CD4-positive, alpha-beta T cell treated with Interleukin-21 for 1 hour (primary cell): ENCODE data around the gene MRTFA.
"Not testable (repeated sequence)": the region's sequence is repeated elsewhere in the genome, so short reads cannot be mapped to it uniquely, and the experiment has no call there.

ENCODE experiments used
- DNase-seq: peaks from one replicate; pipeline ENCODE4 v3.0.0-alpha.2; 2020

The MRTFA gene

DNA sequence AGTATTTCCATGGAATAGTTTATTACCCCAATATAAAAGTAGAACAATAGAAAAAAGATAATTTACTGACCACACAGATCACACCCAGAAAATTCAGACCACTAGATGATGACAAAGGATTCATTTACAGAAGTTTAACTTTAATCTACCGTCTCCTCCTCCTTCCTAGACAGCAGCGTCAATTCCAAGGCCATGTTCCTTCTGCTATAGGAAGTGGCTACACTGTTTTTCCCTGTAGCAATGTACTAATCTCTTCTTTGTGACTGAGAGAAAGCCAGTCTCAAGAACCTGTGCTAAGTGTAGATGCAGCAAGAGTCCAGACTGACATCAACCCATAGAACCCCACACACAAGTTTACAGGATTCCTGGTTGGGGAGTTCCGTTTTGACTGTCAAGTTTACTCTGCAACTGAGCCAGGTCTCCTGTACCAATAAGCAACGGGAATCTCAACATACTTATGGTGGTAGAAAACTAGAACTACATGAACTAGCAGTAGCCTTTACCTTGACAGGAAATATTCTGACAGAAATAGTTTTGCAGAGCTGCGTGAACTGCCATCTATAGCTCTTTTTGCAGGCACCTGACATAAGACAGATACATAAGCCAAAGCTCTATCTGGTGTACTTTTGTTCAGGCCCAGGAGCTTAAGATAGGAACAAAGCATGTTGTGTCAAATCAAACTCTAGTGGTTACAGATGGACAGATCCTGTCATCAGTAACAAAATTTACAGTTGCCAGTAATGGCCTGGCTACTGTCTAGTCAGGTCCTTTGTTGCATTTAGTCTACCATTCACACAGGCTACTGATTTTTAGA lies 42.9 kb downstream of the MRTFA start:
- no peak for DNase-seq

DNA sequence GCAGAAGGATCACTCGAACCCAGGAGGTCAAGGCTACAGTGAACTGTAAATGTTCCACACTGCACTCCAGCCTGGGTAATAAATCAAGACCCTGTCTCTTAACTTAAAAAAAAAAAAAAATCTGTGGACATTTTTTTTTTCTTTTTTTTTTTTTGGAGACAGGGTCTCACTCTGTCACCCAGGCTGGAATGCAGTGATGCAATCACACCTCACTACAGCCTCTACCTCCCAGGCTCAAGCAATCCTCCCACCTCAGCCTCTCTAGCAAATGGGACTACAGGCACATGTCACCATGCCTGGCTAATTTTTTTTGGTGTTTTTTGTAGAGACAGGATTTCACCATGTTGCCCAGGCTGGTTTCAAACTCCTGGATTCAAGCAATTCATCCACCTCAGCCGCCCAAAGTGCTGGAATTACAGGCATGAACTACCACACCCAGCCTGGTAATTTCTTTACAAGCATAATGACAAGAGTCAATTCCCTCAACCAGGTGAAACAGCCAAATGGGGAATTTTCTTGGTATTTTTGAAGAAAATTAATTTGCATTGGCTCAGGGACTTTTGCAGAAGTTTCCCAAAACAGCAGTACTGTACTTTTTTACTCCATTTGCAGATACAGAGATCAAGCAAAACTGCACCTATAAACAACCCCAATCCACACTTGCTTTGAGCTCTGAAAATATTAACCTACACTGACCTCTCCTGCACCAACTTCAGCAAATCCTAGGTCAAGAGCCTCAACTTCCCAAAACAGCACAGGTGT lies 44.0 kb downstream of the MRTFA start:
- no peak for DNase-seq

DNA sequence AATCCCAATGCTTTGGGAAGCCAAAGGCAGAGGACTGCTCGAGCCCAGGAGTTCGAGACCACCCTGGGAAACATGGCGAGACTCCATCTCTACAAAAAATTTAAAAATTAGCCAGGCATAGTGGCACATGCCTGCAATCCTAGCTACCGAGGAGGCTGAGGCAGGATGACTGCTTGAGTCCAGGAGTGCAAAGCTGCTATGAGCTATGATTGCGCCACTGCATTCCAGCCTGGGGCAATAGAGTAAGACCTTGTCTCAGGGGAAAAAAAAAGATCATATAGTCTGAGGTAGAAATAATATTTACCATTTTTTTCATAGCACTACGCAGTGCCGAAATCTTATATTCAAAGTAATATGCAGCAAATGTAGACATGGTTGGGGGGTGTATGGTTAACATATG lies 47.8 kb downstream of the MRTFA start:
- no peak for DNase-seq

DNA sequence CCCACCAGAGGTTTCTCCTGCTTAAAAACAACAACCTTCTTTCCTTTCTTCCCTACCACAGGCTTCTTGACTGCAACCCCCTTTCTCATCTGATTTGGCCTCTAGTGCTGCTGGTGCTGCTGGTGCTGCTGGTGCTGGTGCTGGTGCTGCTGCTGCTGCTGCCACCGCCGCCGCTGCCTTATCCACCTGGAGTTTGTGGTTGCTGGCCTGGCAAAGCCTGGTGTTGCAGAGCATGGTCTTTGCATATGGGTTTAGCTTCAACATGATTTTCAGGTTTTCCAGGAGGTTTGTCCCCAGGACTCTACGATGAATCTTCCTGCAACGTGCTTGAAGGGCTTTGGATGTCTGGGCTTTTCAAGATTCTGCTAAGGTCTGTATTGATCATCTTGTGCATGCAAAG lies 49.7 kb downstream of the MRTFA start:
- no peak for DNase-seq

DNA sequence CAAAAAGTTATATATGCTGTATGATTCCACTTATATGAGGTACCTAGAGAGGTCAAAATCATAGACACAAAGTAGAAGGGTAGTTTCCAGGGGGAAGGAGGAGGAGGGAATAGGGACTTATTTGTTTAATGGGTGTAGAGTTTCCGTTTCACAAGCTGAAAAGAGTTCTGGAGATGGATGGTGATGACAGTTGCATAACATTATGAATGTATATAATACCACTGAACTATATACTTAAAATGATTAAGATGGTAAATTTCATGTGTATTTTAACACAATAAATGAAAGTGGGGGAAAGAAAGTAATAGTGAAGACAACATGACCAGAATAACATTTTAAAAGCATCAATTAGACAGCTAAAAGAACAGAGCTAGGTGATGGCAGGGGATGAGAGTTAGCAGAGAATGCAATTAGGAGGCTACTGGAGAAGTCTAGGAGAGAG lies 51.2 kb downstream of the MRTFA start:
- no peak for DNase-seq

DNA sequence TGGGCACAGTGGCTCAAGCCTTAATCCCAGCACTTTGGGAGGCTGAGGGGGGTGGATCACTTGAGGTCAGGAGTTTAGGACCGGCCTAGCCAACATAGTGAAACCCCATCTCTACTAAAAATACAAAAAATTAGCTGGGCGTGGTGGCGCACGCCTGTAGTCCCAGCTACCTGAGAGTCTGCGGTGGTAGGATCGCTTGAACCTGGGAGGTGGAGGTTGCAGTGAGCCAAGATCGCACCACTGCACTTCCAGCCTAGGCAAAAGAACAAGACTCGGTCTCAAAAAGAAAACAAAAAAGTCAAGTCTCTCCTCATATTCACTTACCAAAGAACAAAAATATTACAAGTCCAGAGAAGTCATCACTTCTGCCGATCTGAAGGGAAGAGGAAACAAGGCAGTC lies 51.8 kb downstream of the MRTFA start:
- DNase-seq: not testable (repeated sequence)

DNA sequence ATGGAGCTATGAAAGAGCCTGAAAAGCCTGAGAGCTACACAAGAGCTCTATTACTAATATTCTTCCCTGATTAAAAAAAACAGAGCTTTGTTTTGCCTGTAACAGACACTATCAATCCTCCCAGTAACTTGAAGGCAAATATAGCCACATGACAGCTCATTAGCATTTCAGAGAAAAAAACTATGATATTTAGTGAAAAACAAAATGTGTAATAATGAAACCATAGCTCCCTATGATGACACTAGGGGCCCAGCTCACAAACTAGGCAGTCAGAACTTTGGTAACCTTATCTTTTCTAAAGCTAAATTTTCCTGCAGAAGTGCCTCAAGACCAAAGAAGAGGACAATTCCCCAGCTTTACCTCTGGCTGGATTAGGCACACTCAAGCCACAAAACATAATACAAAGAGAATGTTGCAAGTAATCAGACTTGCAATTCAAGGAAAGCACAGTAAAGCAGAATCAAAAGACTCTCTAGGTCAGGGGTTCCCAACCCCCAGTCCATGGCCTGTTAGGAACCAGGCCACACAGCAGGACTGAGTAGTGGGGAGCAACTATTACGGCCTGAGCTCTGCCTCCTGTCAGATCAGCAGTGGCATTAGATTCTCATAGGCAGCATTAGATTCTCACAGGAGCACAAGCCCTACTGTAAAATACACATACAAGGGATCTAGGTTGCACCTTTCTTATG lies 53.3 kb downstream of the MRTFA start:
- DNase-seq: no peak

DNA sequence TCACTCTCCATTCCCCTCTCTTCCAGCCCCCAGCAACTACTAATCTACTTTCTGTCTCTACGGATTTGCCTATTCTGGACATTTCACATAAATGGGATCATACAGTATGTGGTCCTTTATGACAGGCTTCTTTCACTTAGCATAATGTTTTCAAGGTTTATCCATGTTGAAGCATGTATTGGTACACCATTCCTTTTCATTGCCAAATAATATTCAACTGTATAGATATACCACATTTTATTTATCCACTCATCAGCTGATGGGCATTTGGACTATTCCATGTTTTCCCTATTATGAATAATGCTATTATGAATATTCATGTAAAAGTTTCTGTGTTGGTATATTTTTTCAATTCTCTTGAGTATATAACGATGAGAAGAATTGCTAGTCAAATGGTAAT lies 54.5 kb downstream of the MRTFA start:
- DNase-seq: no peak

DNA sequence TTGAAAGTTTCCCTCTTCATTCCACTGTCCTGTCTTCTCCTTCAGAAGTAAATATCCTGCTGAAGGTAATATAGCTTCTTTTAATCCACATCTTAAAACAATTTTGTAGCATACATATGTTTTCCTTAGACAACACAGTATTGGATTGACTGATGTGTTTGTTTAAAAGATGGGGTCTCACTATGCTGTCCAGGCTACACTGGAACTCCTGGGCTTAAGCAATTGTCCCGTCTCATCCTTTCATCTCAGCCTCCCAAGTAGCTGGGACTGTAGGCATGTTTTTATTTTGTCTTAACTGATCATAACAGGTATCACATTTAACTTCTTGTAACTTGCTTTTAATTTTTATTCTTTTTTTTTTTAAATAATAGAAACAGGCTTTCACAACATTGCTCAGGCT lies 55.9 kb downstream of the MRTFA start:
- no peak for DNase-seq

DNA sequence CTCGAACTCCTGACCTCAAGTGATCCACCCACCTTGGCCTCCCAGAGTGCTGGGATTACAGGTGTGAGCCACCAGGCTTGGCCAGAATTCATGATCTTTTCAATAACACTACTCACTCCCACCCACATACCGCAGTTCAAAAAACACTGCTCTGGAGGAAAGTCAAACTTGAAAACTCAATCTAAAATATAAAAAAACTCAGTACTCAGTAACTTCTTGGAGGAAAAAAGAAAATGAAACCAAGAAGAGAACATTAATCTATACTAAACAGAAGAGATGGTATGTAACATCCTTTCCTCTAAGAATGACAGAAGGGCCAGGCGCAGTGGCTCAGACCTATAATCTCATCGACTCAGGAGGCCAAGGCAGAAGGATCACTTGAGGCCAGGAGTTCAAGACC lies 58.3 kb downstream of the MRTFA start:
- DNase-seq: no peak

DNA sequence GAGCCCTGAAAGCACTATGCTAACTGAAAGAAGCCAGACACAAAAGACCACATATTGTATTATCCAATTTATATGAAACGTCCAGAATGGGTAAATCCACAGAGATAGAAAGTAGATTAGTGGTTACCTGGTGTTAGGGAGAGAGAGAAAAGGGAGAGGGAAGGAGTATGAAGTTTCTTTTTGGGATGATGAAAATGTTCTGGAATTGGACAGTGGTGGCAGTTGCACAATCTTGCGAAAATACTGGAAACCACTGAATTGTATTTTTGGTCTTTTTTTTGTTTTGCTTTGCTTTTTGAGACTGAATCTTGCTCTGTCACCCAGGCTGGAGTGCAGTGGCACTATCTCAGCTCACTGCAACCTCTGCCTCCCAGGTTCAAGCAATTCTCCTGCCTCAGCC lies 63.5 kb downstream of the MRTFA start:
- DNase-seq: no peak

DNA sequence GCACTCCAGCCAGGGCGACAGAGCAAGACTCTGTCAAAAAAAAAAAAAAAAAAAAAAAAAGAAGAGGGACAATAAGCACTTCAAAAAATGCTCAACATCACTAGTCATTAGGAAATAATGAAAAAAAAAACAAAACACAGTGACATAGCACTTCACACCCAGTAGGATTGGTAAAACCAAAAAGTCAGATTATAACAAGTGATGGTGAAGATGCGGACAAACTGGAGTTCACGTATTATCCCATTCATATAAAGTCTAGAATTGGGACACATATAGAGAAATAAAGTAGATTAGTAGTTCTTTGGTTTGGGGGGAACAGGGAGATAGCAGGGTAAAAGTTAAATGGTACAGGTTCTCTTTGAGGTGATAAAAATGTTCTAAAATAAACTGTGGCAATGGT lies 64.6 kb downstream of the MRTFA start:
- no peak for DNase-seq

DNA sequence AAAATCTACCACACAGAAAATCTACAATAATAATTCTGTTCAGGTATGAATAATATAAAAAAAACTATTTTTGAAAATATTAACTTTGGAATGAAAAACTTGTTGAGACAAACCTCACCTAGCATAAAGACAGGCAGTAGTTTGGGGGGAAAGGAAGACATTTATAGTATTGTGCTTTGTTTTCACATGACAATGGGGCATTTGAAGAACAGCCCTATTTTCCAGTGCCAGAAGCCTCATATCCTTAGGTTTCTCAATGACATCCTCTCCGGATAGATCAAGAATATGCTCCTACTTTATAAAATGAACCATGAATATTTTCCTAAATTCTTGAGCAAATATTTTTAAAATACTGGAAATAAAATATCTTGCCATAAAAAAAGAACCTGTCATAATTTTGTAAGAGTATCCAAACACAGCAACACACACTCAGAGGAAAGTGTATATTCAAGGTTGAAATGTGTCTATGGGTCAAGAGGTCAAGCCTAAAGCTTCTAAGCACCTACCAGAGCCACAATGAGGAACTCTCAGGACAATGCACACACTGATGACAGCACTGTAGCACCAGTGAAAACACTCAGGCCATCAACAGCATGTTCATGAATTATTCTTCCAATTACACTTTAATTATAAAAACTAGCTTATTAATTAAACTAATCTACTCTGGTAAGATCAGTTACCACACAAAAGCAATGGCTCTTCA lies 68.7 kb downstream of the MRTFA start:
- DNase-seq: no peak

DNA sequence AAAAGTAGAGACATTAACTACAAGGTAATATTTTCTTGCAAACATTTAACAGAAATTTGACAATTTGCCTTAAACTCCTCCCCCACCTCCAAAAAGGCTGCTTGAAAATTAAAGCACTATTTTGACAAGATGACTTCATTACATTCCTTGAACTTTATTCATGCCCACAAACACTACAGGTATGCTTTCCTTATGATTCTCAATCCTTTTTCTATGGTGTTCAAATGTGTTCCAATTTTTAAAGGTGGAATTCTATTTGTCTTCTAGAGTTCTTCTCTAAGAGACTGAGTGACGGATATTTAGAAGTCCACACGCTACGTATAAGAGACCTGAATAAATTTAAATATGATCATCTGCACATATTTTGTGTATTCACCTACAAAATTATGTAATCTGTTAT lies 69.4 kb downstream of the MRTFA start:
- no peak for DNase-seq

DNA sequence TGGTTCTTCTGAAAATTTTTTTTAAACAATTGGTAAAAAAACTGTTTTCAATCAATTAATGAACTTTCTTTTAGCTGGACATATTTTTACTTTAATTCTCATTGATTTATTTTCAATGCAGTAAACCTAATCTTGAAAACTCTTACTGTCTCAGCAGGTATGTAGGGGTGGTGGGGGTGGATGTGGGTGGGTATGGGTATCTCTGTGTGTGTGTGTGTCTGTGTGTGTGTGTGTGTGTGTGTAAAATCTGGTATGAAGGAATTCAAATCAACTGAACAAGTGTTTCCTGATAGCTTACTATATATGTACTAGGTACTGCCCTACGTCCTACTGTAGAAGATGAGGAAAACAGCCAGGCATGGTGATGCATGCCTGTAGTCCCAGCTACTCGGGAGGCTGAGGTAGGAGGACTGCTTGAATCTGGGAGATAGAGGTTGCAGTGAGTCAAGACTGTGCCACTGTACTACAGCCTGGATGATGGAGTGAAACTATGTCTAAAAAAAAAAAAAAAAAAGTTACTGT lies 75.5 kb downstream of the MRTFA start:
- no peak for DNase-seq

DNA sequence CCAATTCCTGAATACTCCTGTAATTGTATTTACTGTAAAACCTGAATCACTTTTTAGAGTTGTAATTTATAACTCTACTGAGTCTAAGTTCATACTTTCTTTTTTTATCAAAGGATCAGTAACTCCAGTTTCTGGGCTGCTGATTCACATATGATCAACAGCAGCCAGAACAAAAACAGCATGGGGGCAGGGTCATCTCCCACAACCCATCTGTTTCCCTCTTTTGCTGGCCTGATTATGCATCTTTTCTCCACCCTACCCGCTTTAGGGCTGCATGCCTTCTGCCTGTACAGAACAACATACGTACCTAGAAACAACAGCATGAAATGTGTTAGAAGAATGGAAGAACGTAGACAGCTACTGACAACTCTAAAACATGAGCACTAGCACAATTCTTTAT lies 76.0 kb downstream of the MRTFA start:
- DNase-seq: no peak

DNA sequence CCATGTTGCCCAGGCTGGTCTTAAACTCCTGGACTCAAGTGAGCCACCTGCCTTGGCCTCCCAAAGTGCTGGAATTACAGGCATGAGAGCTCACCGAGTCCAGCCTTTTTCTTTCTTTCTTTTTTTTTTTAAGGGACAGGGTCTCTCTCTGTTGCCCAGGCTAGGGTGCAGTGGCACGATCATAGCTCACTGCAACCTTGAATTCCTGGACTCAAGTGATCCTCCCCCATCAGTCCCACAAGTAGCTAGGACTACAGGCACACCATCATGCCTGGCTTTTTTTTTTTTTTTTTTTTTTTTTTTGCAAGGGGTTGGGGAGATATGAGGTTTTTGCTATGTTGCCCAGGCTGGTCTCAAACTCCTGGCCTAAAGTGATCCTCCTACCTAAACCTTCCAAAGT lies 78.5 kb downstream of the MRTFA start:
- DNase-seq: no peak

DNA sequence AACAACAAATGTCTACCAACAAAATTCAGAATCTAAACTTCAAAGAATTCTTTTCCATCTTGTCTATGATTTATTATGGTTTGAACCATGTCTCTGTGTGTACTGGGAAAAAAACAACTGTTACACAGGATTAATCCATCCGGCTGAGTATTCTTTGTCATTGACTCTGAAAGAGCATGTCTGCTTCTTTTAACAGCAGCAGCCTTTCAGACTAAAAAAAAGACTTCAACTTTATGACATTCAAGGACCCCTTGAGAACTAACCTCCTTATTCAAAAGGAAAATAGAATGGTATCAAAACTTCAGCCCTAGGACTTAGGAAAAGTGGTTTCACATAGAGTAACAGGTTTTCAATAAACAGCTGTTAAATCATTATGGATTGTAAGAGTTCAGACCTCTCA lies 79.9 kb downstream of the MRTFA start:
- no peak for DNase-seq

DNA sequence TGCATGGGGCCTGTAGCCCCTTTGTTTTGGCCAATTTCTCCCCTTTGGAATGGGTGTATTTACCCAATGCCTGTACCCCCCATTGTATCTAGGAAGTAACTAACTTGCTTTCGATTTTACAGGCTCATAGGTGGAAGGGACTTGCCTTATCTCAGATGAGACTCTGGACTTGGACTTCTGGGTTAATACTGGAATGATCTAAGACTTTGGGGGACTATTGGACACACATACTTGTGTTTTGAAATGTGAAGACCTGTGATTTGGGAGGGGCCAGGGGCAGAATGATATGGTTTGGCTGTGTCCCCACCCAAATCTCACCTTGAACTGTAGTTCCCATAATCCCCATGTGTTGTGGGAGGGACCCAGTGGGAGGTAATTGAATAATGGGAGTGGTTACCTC lies 82.5 kb downstream of the MRTFA start:
- DNase-seq: not testable (repeated sequence)

DNA sequence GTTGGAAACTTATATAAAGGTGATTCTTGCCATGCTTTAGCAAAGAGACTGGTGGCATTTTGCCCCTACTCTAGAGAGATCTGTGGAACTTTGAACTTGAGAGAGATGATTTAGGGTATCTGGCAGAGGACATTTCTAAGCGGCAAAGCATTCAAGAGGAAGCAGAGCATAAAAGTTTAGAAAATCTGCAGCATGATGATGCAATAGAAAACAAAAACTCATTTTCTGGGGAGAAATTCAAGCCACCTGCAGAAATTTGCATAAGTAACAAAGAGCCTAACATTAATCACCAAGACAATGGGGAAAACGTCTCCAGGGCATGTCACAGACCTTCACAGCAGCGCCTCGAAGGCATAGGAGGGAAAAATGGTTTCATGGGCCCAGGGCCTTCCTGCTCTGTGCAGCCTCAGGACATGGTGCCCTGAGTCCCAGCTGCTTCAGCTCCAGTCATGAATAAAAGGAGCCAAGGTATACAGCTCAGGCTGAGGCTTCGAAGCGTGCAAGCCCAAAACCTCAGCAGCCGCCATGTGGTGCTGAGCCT lies 83.4 kb downstream of the MRTFA start:
- DNase-seq: no peak

DNA sequence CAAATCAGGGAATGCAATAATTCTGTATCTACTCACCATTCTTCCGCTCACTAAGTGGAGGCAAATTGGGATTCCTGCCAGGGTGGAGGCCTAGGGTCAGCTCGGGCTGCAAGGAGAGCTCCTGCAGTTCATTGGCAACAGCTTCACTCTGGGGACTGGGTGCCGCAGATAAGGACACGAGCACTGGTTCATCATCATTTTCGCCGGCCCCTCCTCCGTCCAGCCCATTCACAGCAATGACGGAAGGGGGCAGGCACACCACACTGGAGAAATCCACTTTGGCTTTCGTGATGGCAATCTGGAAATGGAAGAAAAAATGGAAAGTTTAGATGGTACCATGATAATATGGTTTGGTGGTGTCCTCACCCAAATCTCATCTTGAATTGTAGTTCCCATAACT lies 84.4 kb downstream of the MRTFA start:
- DNase-seq: no peak

DNA sequence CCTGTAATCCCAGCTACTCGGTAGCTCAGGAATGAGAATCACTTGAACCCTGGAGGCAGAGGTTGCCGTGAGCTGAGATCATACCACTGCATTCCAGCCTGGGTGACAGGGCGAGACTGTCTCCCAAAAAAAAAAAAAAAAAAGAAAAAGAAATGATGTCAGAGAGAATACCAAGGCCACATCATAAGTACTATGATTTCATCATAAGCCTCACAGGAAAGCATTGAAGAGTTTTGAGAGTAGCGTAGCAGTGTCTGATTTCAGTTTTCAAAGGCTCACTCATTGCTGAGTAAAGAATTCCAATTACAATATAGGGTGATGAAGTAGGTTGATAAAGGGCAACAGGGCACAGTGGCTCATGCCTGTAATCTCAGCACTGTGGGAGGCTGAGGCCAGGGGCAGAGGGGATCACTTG lies 88.8 kb downstream of the MRTFA start:
- DNase-seq: no peak

DNA sequence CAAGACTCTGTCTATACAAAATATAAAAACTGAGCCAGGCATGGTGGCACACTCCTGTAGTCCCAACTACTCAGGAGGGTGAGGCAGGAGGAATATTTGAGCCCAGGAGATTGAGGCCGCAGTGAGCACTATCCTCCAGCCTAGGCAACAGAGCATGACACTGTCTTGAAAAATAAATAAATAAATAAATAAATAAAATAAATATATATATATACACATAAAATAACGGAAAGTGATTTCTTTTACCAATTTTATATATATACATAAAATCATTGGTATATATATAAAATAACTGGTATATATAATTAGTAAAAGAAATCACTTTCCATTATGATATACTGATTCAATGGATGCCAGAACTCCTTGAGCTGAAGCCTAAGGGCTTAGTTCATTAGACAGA lies 91.8 kb downstream of the MRTFA start:
- no peak for DNase-seq
